OCI-LY1 (cell line): ENCODE measurements around the gene CCND2.

Experiments used
- H2AFZ ChIP-seq: fragments of 200-600 bp; sonication (generic), shearing (Covaris generic); 2 replicates; pipeline ENCODE4 v1.6.0; 2014; ENCODE audit warnings: antibody characterized with exemption, mild to moderate bottlenecking, low read length
- H3F3A ChIP-seq: fragments of 200-600 bp; sonication (generic), shearing (Covaris generic); 2 replicates; pipeline ENCODE4 v1.6.0; 2014; ENCODE audit warnings: mild to moderate bottlenecking, antibody characterized with exemption, low read length, moderate library complexity; ENCODE audit not compliant: insufficient read depth
- H3K27ac ChIP-seq: fragments of 200-600 bp; sonication (generic); 2 replicates; pipeline ENCODE4 v1.5.1; 2014; ENCODE audit warnings: low read length, mixed run types, mild to moderate bottlenecking, low read depth; ENCODE audit not compliant: poor library complexity, severe bottlenecking
- H3K27me3 ChIP-seq: fragments of 200-600 bp; sonication (generic); 2 replicates; pipeline ENCODE4 v1.6.0; 2014; ENCODE audit warnings: antibody characterized with exemption, mild to moderate bottlenecking, low read length, moderate library complexity; ENCODE audit not compliant: insufficient read depth
- H3K36me3 ChIP-seq: fragments of 200-600 bp; sonication (generic); 2 replicates; pipeline ENCODE4 v1.6.1; 2014; ENCODE audit warnings: mild to moderate bottlenecking, antibody characterized with exemption, low read length, moderate library complexity, mixed read lengths; ENCODE audit not compliant: insufficient read depth
- H3K4me1 ChIP-seq: fragments of 200-600 bp; sonication (generic); 2 replicates; pipeline ENCODE4 v1.5.1; 2014; ENCODE audit warnings: mild to moderate bottlenecking, low read length, moderate library complexity; ENCODE audit not compliant: insufficient read depth, severe bottlenecking
- H3K4me2 ChIP-seq: fragments of 200-600 bp; sonication (generic), shearing (Covaris generic); 2 replicates; pipeline ENCODE4 v1.6.1; 2014; ENCODE audit warnings: low read length
- H3K4me3 ChIP-seq: fragments of 200-600 bp; sonication (generic); 2 replicates; pipeline ENCODE4 v1.5.1; 2014; ENCODE audit warnings: low read length, low read depth, mild to moderate bottlenecking, mixed read lengths; ENCODE audit not compliant: poor library complexity, severe bottlenecking
- H3K79me2 ChIP-seq: fragments of 200-600 bp; shearing (Covaris generic); 2 replicates; pipeline ENCODE4 v1.6.1; 2016; ENCODE audit warnings: mixed run types, low read length, mixed read lengths; ENCODE audit not compliant: insufficient read depth
- H3K9ac ChIP-seq: fragments of 200-600 bp; sonication (generic), shearing (Covaris generic); 2 replicates; pipeline ENCODE4 v1.6.1; 2014; ENCODE audit warnings: mild to moderate bottlenecking, low read length, mixed read lengths
- H3K9me2 ChIP-seq: fragments of 200-600 bp; sonication (generic), shearing (Covaris generic); 2 replicates; pipeline ENCODE4 v1.6.1; 2014; ENCODE audit warnings: low read depth, mild to moderate bottlenecking, low read length, mixed read lengths
- H3K9me3 ChIP-seq: fragments of 200-600 bp; shearing (Covaris generic); 2 replicates; pipeline ENCODE4 v1.6.1; 2014; ENCODE audit warnings: low read length, mixed read lengths
- H4K20me1 ChIP-seq: fragments of 200-600 bp; sonication (generic), shearing (Covaris generic); 2 replicates; pipeline ENCODE4 v1.6.0; 2016; ENCODE audit warnings: mild to moderate bottlenecking, low read length; ENCODE audit not compliant: insufficient read depth
- CTCF ChIP-seq: fragments of 200-600 bp; sonication (generic), shearing (Covaris generic); IDR thresholded peaks from 2 replicates; pipeline ENCODE4 v1.5.1; 2017; ENCODE audit warnings: mild to moderate bottlenecking, antibody characterized with exemption, low read length, moderate library complexity, mixed read lengths
- EZH2 ChIP-seq: fragments of 200-600 bp; sonication (generic), shearing (Covaris generic); IDR thresholded peaks from 2 replicates; pipeline ENCODE4 v1.8.0; 2017; ENCODE audit warnings: borderline replicate concordance, mixed run types, mild to moderate bottlenecking, antibody characterized with exemption, low read length, moderate library complexity, mixed read lengths

CCND2 gene

GRCh38 chr12:4274396-4275015 is 944 bp downstream of the CCND2 start:
- no peak overlapping the region for H3K27ac ChIP-seq
- H3K9me2 ChIP-seq, result no peaks in the 10 kb centered on the region
- no peaks in the 10 kb centered on the region for H3K36me3 ChIP-seq
- H4K20me1 ChIP-seq, result no peaks in the 10 kb centered on the region
- no peaks in the 10 kb centered on the region for H3K79me2 ChIP-seq
- peaks cover 18% of the 10 kb centered on the region for H3K4me1 ChIP-seq
- H2AFZ ChIP-seq, result no peak overlapping the region
- H3K9me3 ChIP-seq, result no peaks in the 10 kb centered on the region
- no peak overlapping the region for H3K4me2 ChIP-seq
- TF ChIP-seq EZH2, result no peak
- no peak for TF ChIP-seq CTCF
- H3F3A ChIP-seq, result no peaks in the 10 kb centered on the region
- H3K4me3 ChIP-seq, result no peak overlapping the region
- peaks cover 8% of the 10 kb centered on the region; the same call in 1 of the 2 replicates for H3K27me3 ChIP-seq
- H3K9ac ChIP-seq, result no peak overlapping the region

GRCh38 chr12:4275016-4275869 is 1.7 kb downstream of the CCND2 start:
- no peak for TF ChIP-seq CTCF
- no peak for TF ChIP-seq EZH2
- no peak overlapping the region for H3K9ac ChIP-seq
- H2AFZ ChIP-seq, result no peak overlapping the region
- H3K79me2 ChIP-seq, result no peaks in the 10 kb centered on the region
- H3K9me3 ChIP-seq, result no peaks in the 10 kb centered on the region
- no peaks in the 10 kb centered on the region for H4K20me1 ChIP-seq
- H3K4me3 ChIP-seq, result no peak overlapping the region
- H3K9me2 ChIP-seq, result no peaks in the 10 kb centered on the region
- H3K4me2 ChIP-seq, result no peak overlapping the region
- H3F3A ChIP-seq, result no peaks in the 10 kb centered on the region
- H3K27ac ChIP-seq, result no peak overlapping the region
- peaks cover 11% of the 10 kb centered on the region for H3K4me1 ChIP-seq
- peaks cover 8% of the 10 kb centered on the region; the same call in 1 of the 2 replicates for H3K27me3 ChIP-seq
- no peaks in the 10 kb centered on the region for H3K36me3 ChIP-seq

GRCh38 chr12:4275870-4276301 is 2.3 kb downstream of the CCND2 start:
- Histone ChIP-seq H3K36me3 (no peaks in the 10 kb centered on the region), H3K79me2 (no peaks in the 10 kb centered on the region), H4K20me1 (no peaks in the 10 kb centered on the region)

More at GRCh38 chr12:4275870-4276301, 2.3 kb downstream of the CCND2 start:
- H3K9me3 ChIP-seq, result no peaks in the 10 kb centered on the region
- H3K4me3 ChIP-seq, result no peak overlapping the region
- peaks cover 8% of the 10 kb centered on the region; the same call in 1 of the 2 replicates for H3K27me3 ChIP-seq
- no peaks in the 10 kb centered on the region for H3K9me2 ChIP-seq
- peaks cover 9% of the 10 kb centered on the region for H3K4me1 ChIP-seq
- H3K4me2 ChIP-seq, result no peak overlapping the region
- H2AFZ ChIP-seq, result no peak overlapping the region
- H3K9ac ChIP-seq, result no peak overlapping the region
- H3F3A ChIP-seq, result no peaks in the 10 kb centered on the region
- TF ChIP-seq CTCF (no peak), EZH2 (no peak)
- H3K27ac ChIP-seq, result no peak overlapping the region
